GM12892 (cell line): ENCODE results near the gene CDC5L.

Source experiments
- POLR2A ChIP-seq: IDR thresholded peaks from 2 replicates; pipeline ENCODE4 v1.6.1; 2011; ENCODE audit warnings: low read depth, low read length, control low read depth
- POLR2AphosphoS5 ChIP-seq: IDR thresholded peaks from 2 replicates; pipeline ENCODE4 v1.6.1; 2011; ENCODE audit warnings: low read depth, low read length, control low read depth
- TAF1 ChIP-seq: IDR thresholded peaks from 2 replicates; pipeline ENCODE4 v1.6.1; 2011; ENCODE audit warnings: low read depth, mild to moderate bottlenecking, control low read depth, low read length, borderline replicate concordance

DNA sequence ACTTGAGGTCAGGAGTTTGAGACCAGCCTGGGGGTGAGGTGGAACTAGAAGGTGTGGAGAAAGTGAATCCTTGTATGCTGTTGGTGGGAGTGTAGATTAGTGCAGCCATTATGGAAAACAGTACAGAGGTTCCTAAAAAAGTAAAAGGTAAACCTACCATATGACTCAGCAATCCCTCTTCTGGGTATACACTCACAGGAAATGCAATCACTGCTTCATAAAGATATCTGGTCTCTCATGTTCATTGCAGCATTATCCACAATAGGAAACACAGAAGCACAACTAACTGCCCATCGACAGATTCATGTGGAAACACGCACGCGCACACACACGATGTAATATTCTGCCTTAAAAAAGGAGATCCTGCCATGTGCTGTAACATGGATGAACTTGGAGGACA, 66.7 kb downstream of the CDC5L start:
- TF ChIP-seq POLR2AphosphoS5 (no peak), TAF1 (no peak), POLR2A (no peak)
